GM19452 (cell line): ENCODE data around the gene KCNB1.

Source experiments
- ATAC-seq: cut with Tn5 transposase; IDR thresholded peaks from one replicate; pipeline ENCODE4 v1.9.1; 2021; ENCODE audit not compliant: unreplicated experiment

KCNB1 gene

GRCh38 chr20:49501917-49502316 lies 19.4 kb upstream of the KCNB1 start:
- ATAC-seq, result no peak

GRCh38 chr20:49497398-49497669 lies 14.9 kb upstream of the KCNB1 start:
- ATAC-seq, result no peak

GRCh38 chr20:49496553-49497397 lies 14.3 kb upstream of the KCNB1 start:
- no peak for ATAC-seq

- ATAC-seq, result no peak
Observed at GRCh38 chr20:49496043-49496442, 13.6 kb upstream of the KCNB1 start.

- no peak for ATAC-seq
Observed at GRCh38 chr20:49490689-49491088, 8.2 kb upstream of the KCNB1 start.

- no peak for ATAC-seq
Observed at GRCh38 chr20:49489688-49490087, 7.2 kb upstream of the KCNB1 start.

- no peak for ATAC-seq
Observed at GRCh38 chr20:49486064-49486463, 3.6 kb upstream of the KCNB1 start.

- ATAC-seq, result no peak
Observed at GRCh38 chr20:49485563-49485962, 3.1 kb upstream of the KCNB1 start.

GRCh38 chr20:49484180-49485140 lies 2.0 kb upstream of the KCNB1 start:
- ATAC-seq, result no peak

- no peak for ATAC-seq
Observed at GRCh38 chr20:49483696-49484123, 1.2 kb upstream of the KCNB1 start.

GRCh38 chr20:49483018-49483695 lies 689 bp upstream of the KCNB1 start:
- ATAC-seq, result no peak

- ATAC-seq, result no peak
Observed at GRCh38 chr20:49482173-49482572, 295 bp downstream of the KCNB1 start.

- ATAC-seq, result no peak
Observed at GRCh38 chr20:49481116-49481515, 1.4 kb downstream of the KCNB1 start.

GRCh38 chr20:49480236-49480635 lies 2.2 kb downstream of the KCNB1 start:
- ATAC-seq, result no peak

GRCh38 chr20:49479785-49480184 lies 2.7 kb downstream of the KCNB1 start:
- ATAC-seq, result no peak

- ATAC-seq, result no peak
Observed at GRCh38 chr20:49478754-49479689, 3.4 kb downstream of the KCNB1 start.

- ATAC-seq, result no peak
Observed at GRCh38 chr20:49478266-49478665, 4.2 kb downstream of the KCNB1 start.

GRCh38 chr20:49477200-49477599 lies 5.3 kb downstream of the KCNB1 start:
- no peak for ATAC-seq

GRCh38 chr20:49476016-49476355 lies 6.5 kb downstream of the KCNB1 start:
- ATAC-seq, result no peak

GRCh38 chr20:49475292-49476015 lies 7.0 kb downstream of the KCNB1 start:
- ATAC-seq, result no peak
